ENCODE results near the gene DDX47.

GRCh38 chr12:12764824-12765223 is 48.3 kb upstream of the DDX47 start:
- TF ChIP-seq CTCF (IDR thresholded peaks at IDR 0.05) (no peak), ZFX (IDR thresholded peaks at IDR 0.05; ENCODE audit: borderline replicate concordance) (no peak)

Measured in 22Rv1 (cell line).